T-helper 9 cell (primary cell): ENCODE data around the gene MGMT.
"Not testable (repeated sequence)": the region's sequence is repeated elsewhere in the genome, so short reads cannot be mapped to it uniquely, and the experiment has no call there.

ENCODE experiments used
- DNase-seq: peaks from one replicate; pipeline ENCODE4 v3.0.0-alpha.2; 2020
- total RNA-seq, 2 donors: gene quantifications; one replicate each; lab custom pipeline; 2026; lab: John Stamatoyannopoulos, UW

Gene MGMT
- total RNA-seq, result 14.2 to 23.2 reads per million in 2 donors

- peak; percentile 99 for DNase-seq
Observed at GRCh38 chr10:129466703-129467358, at the start of gene MGMT. Gene MGMT (plus strand): TSS chr10:129467241.

GRCh38 chr10:129417870-129418269 lies 49.2 kb upstream of the MGMT start:
- DNase-seq, result no peak

GRCh38 chr10:129418496-129419225 lies 48.4 kb upstream of the MGMT start:
- DNase-seq, result no peak

GRCh38 chr10:129419397-129419796 lies 47.6 kb upstream of the MGMT start:
- DNase-seq, result no peak

- no peak for DNase-seq
Observed at GRCh38 chr10:129421399-129422010, 45.5 kb upstream of the MGMT start.

- no peak for DNase-seq
Observed at GRCh38 chr10:129424978-129425377, 42.1 kb upstream of the MGMT start.

GRCh38 chr10:129426606-129427005 lies 40.4 kb upstream of the MGMT start:
- DNase-seq, result no peak

- DNase-seq, result no peak
Observed at GRCh38 chr10:129433266-129433665, 33.8 kb upstream of the MGMT start.

- not testable (repeated sequence) for DNase-seq
Observed at GRCh38 chr10:129435724-129436123, 31.3 kb upstream of the MGMT start.

GRCh38 chr10:129438024-129438423 lies 29.0 kb upstream of the MGMT start:
- no peak for DNase-seq

- no peak for DNase-seq
Observed at GRCh38 chr10:129440247-129440646, 26.8 kb upstream of the MGMT start.

- DNase-seq, result no peak
Observed at GRCh38 chr10:129440722-129441316, 26.2 kb upstream of the MGMT start.

GRCh38 chr10:129441372-129442009 lies 25.6 kb upstream of the MGMT start:
- no peak for DNase-seq

- DNase-seq, result no peak
Observed at GRCh38 chr10:129442866-129443265, 24.2 kb upstream of the MGMT start.

GRCh38 chr10:129444359-129444758 lies 22.7 kb upstream of the MGMT start:
- DNase-seq, result no peak

GRCh38 chr10:129445436-129446182 lies 21.4 kb upstream of the MGMT start:
- DNase-seq, result no peak

GRCh38 chr10:129446183-129446581 lies 20.9 kb upstream of the MGMT start:
- no peak for DNase-seq

- no peak for DNase-seq
Observed at GRCh38 chr10:129447486-129447885, 19.6 kb upstream of the MGMT start.

- DNase-seq, result no peak
Observed at GRCh38 chr10:129448086-129448485, 19.0 kb upstream of the MGMT start.

GRCh38 chr10:129448539-129448938 lies 18.5 kb upstream of the MGMT start:
- DNase-seq, result no peak

GRCh38 chr10:129449893-129450292 lies 17.1 kb upstream of the MGMT start:
- DNase-seq, result no peak

GRCh38 chr10:129450391-129450790 lies 16.6 kb upstream of the MGMT start:
- DNase-seq, result no peak
